GM21526 (cell line): Measurements from ENCODE around the gene CGB7.

Source experiments
- ATAC-seq: cut with Tn5 transposase; IDR thresholded peaks from one replicate; pipeline ENCODE4 v1.9.1; 2021; ENCODE audit warnings: moderate library complexity; ENCODE audit not compliant: unreplicated experiment, low FRiP score

The CGB7 gene

GRCh38 chr19:49057636-49058234 lies at the start of gene CGB7:
Gene CGB7 (minus strand): TSS chr19:49057749. CDS start chr19:49055375, 2,374 bp downstream.
- ATAC-seq = no peak

- no peak for ATAC-seq
Measured at GRCh38 chr19:49106648-49107135, 49.1 kb upstream of the CGB7 start.

GRCh38 chr19:49104229-49104864 lies 46.8 kb upstream of the CGB7 start:
- ATAC-seq = no peak

- no peak for ATAC-seq
Measured at GRCh38 chr19:49103331-49104085, 46.0 kb upstream of the CGB7 start.

- no peak for ATAC-seq
Measured at GRCh38 chr19:49102303-49102702, 44.8 kb upstream of the CGB7 start.

- no peak for ATAC-seq
Measured at GRCh38 chr19:49101160-49101559, 43.6 kb upstream of the CGB7 start.

- no peak for ATAC-seq
Measured at GRCh38 chr19:49098795-49099194, 41.2 kb upstream of the CGB7 start.

GRCh38 chr19:49097453-49098288 lies 40.1 kb upstream of the CGB7 start:
- no peak for ATAC-seq

- no peak for ATAC-seq
Measured at GRCh38 chr19:49094505-49095482, 37.2 kb upstream of the CGB7 start.

- ATAC-seq = no peak
Measured at GRCh38 chr19:49092686-49093085, 35.1 kb upstream of the CGB7 start.

- ATAC-seq = no peak
Measured at GRCh38 chr19:49091391-49092038, 34.0 kb upstream of the CGB7 start.

- no peak for ATAC-seq
Measured at GRCh38 chr19:49086296-49086695, 28.7 kb upstream of the CGB7 start.

GRCh38 chr19:49085868-49086232 lies 28.3 kb upstream of the CGB7 start:
- ATAC-seq = no peak

- ATAC-seq = no peak
Measured at GRCh38 chr19:49085020-49085867, 27.7 kb upstream of the CGB7 start, which contains the start of gene SNRNP70. Gene SNRNP70 (plus strand): TSS chr19:49085451. CDS start chr19:49086415, 964 bp downstream.

GRCh38 chr19:49084206-49085019 lies 26.9 kb upstream of the CGB7 start:
- no peak for ATAC-seq

- no peak for ATAC-seq
Measured at GRCh38 chr19:49081273-49081672, 23.7 kb upstream of the CGB7 start.

- no peak for ATAC-seq
Measured at GRCh38 chr19:49080392-49080791, 22.8 kb upstream of the CGB7 start.
